C4-2B (cell line): ENCODE measurements around the gene CDK6.

Experiments used
- H3K27ac ChIP-seq: fragments of 450-650 bp; 2 replicates; pipeline ENCODE4 v1.5.1; 2017
- CTCF ChIP-seq: fragments of 450-650 bp; conservative IDR thresholded peaks from 2 replicates; pipeline ENCODE4 v1.5.1; 2017; ENCODE audit warnings: mild to moderate bottlenecking
- ZFX ChIP-seq: fragments of 450-650 bp; IDR thresholded peaks from 2 replicates; pipeline ENCODE4 v1.6.1; 2017

The CDK6 gene

GRCh38 chr7:92693519-92693918 is 142.9 kb downstream of the CDK6 start:
- TF ChIP-seq ZFX (no peak), CTCF (no peak)
- no peak overlapping the region for H3K27ac ChIP-seq

- no peak overlapping the region for H3K27ac ChIP-seq
Observed at GRCh38 chr7:92691578-92691977, 144.8 kb downstream of the CDK6 start.

GRCh38 chr7:92685136-92686042 is 151.0 kb downstream of the CDK6 start:
- no peak overlapping the region for H3K27ac ChIP-seq
- TF ChIP-seq ZFX (no peak), CTCF (no peak)

More at GRCh38 chr7:92691578-92691977, 144.8 kb downstream of the CDK6 start:
- TF ChIP-seq CTCF = peak; percentile 84
- TF ChIP-seq ZFX = no peak

GRCh38 chr7:92684274-92684673 is 152.1 kb downstream of the CDK6 start:
- H3K27ac ChIP-seq = no peak overlapping the region
- TF ChIP-seq ZFX (no peak), CTCF (no peak)

- TF ChIP-seq CTCF (no peak), ZFX (no peak)
- H3K27ac ChIP-seq = no peak overlapping the region
Observed at GRCh38 chr7:92682903-92683539, 153.4 kb downstream of the CDK6 start.

GRCh38 chr7:92682330-92682729 is 154.0 kb downstream of the CDK6 start:
- no peak overlapping the region for H3K27ac ChIP-seq
- no peak for TF ChIP-seq ZFX

- no peak for TF ChIP-seq ZFX
- TF ChIP-seq CTCF = no peak
- no peak overlapping the region for H3K27ac ChIP-seq
Observed at GRCh38 chr7:92681633-92682032, 154.7 kb downstream of the CDK6 start.
